ENCODE measurements around the gene MICAL2. TPM values are rescaled to one million over a fixed set of nuclear protein-coding genes. Genes with fewer than 3 reads are reported as not detected.

Gene MICAL2
- total and polyA plus RNA-seq, 10 of the 15 experiments (the other 5 are each of a cell fraction or from before 2014, with no cell fraction given), result 0.90 to 5.6 (median 2.4) TPM

DNA sequence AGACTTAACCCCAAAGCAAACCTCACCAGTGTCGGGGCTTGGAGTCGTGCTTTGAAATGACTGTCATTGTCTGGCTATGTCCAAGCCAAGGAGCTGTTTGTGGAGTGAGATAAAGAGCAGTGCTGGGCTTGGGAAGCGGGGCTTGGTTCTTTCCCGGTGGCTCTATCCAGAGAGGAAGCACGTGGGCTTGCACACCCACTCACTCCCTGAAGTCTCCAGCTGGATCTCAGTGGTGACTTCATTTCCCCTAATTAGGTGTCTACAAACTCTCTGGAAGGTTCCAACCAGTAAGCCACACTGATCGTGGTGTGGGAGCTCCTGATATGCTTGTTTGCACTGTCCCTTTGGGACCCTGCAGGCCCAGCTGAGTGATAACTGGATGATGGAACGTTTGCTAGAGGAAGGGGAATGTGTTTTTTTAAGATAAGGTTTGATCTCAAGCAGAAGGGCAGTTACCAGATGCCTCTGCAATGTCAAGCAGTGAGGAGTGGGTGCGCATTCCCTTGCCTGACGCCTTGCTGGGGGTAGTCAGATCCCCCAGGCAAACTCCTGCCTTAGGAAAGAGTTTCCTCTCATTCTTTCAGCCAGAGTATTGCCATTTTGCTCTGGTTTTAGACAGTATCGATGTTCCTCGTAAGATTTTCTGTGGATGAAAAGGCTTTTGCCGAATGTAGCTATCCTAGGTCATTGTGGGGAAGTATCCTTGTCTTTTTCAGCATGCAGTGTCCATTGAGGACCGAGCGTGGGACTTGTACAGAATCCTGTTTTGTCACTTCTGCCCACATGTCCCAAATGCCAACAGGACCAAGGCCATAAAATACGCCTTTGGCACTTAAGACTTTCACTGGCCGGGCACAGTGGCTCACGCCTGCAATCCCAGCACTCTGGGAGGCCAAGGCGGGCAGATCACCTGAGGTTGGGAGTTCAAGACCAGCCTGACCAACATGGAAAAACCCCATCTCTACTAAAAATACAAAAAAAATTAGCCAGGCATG, 90.9 kb downstream of the MICAL2 start (continued):
- TF ChIP-seq, protein P1, sequence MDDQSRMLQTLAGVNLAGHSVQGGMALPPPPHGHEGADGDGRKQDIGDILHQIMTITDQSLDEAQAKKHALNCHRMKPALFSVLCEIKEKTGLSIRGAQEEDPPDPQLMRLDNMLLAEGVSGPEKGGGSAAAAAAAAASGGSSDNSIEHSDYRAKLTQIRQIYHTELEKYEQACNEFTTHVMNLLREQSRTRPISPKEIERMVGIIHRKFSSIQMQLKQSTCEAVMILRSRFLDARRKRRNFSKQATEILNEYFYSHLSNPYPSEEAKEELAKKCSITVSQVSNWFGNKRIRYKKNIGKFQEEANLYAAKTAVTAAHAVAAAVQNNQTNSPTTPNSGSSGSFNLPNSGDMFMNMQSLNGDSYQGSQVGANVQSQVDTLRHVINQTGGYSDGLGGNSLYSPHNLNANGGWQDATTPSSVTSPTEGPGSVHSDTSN (IDR thresholded peaks at IDR 0.05; ENCODE audit: insufficient replicate concordance, low read depth, low read length), result no peak
- no peak for TF ChIP-seq MXI1 (IDR thresholded peaks at IDR 0.05; ENCODE audit: low read depth, low read length)

DNA sequence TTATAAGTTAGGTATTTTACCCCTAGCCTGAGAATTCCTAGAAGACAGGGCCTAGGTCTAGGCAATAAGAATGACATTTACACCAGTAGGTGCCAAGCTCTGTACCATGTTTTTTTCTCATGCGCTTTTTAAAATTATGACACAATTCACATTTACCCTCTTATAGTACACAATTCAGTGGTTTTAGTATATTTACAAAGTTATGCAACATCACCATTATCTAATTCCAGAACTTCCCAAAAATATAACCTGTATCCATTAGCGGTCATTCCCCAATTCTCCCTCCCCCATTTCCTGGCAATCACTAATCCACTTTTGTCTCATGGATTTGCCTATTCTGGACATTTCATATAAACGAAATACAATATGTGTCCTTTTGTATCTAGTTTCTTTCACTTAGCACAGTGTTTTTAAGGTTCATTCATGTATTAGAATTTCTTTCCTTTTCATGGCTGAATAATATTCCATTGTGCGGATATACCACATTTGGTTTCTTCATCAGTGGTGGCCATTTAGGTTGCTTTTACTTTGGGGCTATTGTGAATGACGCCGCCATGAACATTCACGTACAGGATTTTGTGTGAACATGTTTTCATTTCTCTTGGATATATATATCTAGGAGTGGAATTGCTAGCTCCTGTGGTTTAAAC, 92.4 kb downstream of the MICAL2 start:
- ChIA-PET RAD21 (ENCODE audit: unreplicated experiment) (no interaction called here), CTCF (interaction anchor here (0.7 to 1.3 kb wide), 4 partner anchors 13 to 1483 kb away, joined by 3 to 5 read pairs (median 3); no protein-coding TSS in a partner anchor), SMC1A (ENCODE audit: uncharacterized antibody, unreplicated experiment) (interaction anchor here (0.8 kb wide), 1 partner anchor 10 kb away, joined by 4 read pairs; no protein-coding TSS in a partner anchor), POLR2A (no interaction called here)
- ATAC-seq, result no peak
- Histone ChIP-seq H3K9ac (ENCODE audit: control insufficient read depth, insufficient read depth, low read length) (no peak overlapping the region), H3K36me3 (ENCODE audit: control insufficient read depth in 2 of 2, insufficient read depth in 2 of 2, low read length in 1 of 2) (no peaks in the 10 kb centered on the region), H3K79me2 (ENCODE audit: control insufficient read depth, insufficient read depth, low read length) (no peaks in the 10 kb centered on the region), H3K4me1 (ENCODE audit: control insufficient read depth, insufficient read depth, low read length) (peaks cover 8% of the 10 kb centered on the region), H3K27ac (ENCODE audit: control insufficient read depth, insufficient read depth) (no peak overlapping the region), H3K4me2 (ENCODE audit: control insufficient read depth, insufficient read depth) (no peak overlapping the region), H3K4me3 (no peak overlapping the region), H4K20me1 (ENCODE audit: control insufficient read depth, insufficient read depth) (no peaks in the 10 kb centered on the region), H3K9me3 (replicated peaks; ENCODE audit: control insufficient read depth, insufficient read depth, low read length) (no peaks in the 10 kb centered on the region), H2AFZ (ENCODE audit: control insufficient read depth, low read depth, low read length) (no peak overlapping the region), H3K27me3 (replicated peaks in 1 of 2; ENCODE audit: control insufficient read depth in 2 of 2, insufficient read depth in 2 of 2, low read length in 1 of 2) (no peaks in the 10 kb centered on the region)
- no TSS peak for BruUV-seq (replicated peaks)
- no peak for DNase-seq (ENCODE audit: low read depth, low spot score)
- FAIRE-seq, result no peak
- in situ Hi-C loops (cut with MboI) (no loop called here), intact Hi-C loops (cut with micrococcal nuclease; ENCODE audit: unreplicated experiment) (no loop called here)
- 54% methylated on average over 7 of the region's 7 CpGs for WGBS (ENCODE audit: insufficient coverage, insufficient replicate concordance, low lambda C conversion rate, missing lambda C conversion rate)
- TF ChIP-seq DPF2 (IDR thresholded peaks at IDR 0.05) (no peak), TCF3 (IDR thresholded peaks at IDR 0.05; ENCODE audit: borderline replicate concordance, insufficient read depth, low read depth, low read length) (no peak), NR2C1 (IDR thresholded peaks at IDR 0.05) (no peak), MYC (IDR thresholded peaks at IDR 0.05; ENCODE audit: insufficient read depth, insufficient read length, insufficient replicate concordance, low read length, severe bottlenecking) (no peak), IKZF1 (conservative IDR thresholded peaks at IDR 0.05) (no peak), CBX5 (IDR thresholded peaks at IDR 0.05; ENCODE audit: low read depth) (no peak), ZNF274 (IDR thresholded peaks at IDR 0.05; ENCODE audit: insufficient read depth, insufficient read length) (no peak), MTA3 (IDR thresholded peaks at IDR 0.05; ENCODE audit: borderline replicate concordance, low read length) (no peak), IRF4 (IDR thresholded peaks at IDR 0.05; ENCODE audit: low read depth, low read length) (no peak), SUPT20H (IDR thresholded peaks at IDR 0.05; ENCODE audit: borderline replicate concordance, control insufficient read depth, low read depth, low read length) (no peak)
- TF ChIP-seq, protein P2, sequence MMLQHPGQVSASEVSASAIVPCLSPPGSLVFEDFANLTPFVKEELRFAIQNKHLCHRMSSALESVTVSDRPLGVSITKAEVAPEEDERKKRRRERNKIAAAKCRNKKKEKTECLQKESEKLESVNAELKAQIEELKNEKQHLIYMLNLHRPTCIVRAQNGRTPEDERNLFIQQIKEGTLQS (IDR thresholded peaks at IDR 0.05; ENCODE audit: borderline replicate concordance, extremely low read depth, low read depth, low read length), result no peak
- TF ChIP-seq, protein P3, sequence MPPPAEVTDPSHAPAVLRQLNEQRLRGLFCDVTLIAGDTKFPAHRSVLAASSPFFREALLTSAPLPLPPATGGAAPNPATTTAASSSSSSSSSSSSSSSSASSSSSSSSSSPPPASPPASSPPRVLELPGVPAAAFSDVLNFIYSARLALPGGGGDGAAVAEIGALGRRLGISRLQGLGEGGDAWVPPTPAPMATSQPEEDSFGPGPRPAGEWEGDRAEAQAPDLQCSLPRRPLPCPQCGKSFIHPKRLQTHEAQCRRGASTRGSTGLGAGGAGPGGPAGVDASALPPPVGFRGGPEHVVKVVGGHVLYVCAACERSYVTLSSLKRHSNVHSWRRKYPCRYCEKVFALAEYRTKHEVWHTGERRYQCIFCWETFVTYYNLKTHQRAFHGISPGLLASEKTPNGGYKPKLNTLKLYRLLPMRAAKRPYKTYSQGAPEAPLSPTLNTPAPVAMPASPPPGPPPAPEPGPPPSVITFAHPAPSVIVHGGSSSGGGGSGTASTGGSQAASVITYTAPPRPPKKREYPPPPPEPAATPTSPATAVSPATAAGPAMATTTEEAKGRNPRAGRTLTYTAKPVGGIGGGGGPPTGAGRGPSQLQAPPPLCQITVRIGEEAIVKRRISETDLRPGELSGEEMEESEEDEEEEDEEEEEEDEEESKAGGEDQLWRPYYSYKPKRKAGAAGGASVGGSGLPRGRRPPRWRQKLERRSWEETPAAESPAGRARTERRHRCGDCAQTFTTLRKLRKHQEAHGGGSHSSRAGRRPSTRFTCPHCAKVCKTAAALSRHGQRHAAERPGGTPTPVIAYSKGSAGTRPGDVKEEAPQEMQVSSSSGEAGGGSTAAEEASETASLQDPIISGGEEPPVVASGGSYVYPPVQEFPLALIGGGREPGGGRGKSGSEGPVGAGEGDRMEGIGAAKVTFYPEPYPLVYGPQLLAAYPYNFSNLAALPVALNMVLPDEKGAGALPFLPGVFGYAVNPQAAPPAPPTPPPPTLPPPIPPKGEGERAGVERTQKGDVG (CRISPR knock-in tag; IDR thresholded peaks at IDR 0.05), result no peak
- TF ChIP-seq, protein P4, sequence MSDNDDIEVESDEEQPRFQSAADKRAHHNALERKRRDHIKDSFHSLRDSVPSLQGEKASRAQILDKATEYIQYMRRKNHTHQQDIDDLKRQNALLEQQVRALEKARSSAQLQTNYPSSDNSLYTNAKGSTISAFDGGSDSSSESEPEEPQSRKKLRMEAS (IDR thresholded peaks at IDR 0.05; ENCODE audit: low read depth, low read length), result no peak
